ENCODE data around the gene C1QTNF2.

C1QTNF2 gene

GRCh38 chr5:160339406-160340130 is 30.9 kb downstream of the C1QTNF2 start:
- no peak for DNase-seq

GRCh38 chr5:160334716-160335115 is 35.7 kb downstream of the C1QTNF2 start:
- DNase-seq: peak; percentile 54

GRCh38 chr5:160333721-160334120 is 36.7 kb downstream of the C1QTNF2 start:
- peak; percentile 93 for DNase-seq

- DNase-seq: no peak
Observed at GRCh38 chr5:160330212-160330611, 40.2 kb downstream of the C1QTNF2 start.

- DNase-seq: no peak
Observed at GRCh38 chr5:160327818-160328217, 42.6 kb downstream of the C1QTNF2 start.

DNA sequence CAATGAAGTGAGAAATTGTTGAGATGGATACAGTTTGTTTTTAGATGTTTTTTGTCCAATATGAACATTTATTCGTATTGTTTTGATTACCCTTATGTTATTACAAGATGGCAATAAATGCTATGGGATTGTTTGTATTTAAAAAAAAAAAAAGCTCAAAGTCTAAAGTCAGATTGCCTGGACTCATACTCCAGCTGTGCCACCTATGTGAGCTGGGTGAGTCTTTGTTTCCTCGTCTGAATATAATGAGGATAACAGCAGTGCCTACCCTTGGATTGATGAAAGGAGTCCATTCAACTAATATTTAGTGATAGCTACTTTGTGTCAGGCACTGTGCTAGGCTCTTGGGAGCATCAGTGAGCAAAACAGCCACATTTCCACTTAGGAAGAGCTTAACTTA is 43.4 kb downstream of the C1QTNF2 start:
- DNase-seq: no peak

DNA sequence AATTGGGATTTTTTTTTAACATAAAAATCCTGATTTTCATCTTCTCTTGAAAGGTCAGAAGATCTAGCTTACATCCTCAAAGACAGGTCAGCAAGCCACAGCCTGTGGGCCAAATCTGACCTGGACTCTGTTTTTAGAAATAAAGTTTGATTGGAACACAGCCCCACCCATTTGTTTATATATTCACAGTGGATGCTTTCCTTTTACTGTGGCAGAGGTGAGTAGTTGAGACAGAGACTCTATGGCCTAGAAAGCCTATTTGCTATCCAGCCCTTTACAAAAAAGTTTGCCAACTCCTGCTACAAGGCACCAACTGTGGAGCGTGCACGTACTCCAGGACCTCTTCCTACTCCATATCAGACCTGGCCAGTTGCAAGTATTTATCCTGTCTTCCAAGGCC is 44.7 kb downstream of the C1QTNF2 start:
- no peak for DNase-seq

- peak; percentile 42 for DNase-seq
Observed at GRCh38 chr5:160324886-160325285, 45.5 kb downstream of the C1QTNF2 start.

DNA sequence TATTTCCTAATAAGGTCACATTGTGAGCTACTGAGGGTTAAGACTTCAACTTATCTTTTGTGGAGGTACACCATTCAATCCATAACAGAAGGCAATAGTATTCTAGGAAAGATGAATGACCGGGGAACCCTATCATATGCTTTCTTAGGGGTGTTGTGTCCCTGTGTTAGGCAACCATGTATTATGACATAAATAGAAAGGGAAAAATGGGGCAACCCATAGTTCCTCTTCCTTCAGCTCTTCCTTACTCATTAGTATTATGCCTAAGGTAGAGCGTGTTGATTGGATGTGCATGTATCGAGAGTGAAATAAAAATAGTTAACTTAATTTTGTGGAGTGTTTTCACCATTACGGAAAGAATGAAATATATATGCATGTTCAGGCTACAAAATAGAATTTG is 52.0 kb downstream of the C1QTNF2 start:
- DNase-seq: peak; percentile 75

GRCh38 chr5:160317434-160317833 is 53.0 kb downstream of the C1QTNF2 start:
- DNase-seq: no peak

- peak; percentile 23 for DNase-seq
Observed at GRCh38 chr5:160315968-160316367, 54.5 kb downstream of the C1QTNF2 start.

DNA sequence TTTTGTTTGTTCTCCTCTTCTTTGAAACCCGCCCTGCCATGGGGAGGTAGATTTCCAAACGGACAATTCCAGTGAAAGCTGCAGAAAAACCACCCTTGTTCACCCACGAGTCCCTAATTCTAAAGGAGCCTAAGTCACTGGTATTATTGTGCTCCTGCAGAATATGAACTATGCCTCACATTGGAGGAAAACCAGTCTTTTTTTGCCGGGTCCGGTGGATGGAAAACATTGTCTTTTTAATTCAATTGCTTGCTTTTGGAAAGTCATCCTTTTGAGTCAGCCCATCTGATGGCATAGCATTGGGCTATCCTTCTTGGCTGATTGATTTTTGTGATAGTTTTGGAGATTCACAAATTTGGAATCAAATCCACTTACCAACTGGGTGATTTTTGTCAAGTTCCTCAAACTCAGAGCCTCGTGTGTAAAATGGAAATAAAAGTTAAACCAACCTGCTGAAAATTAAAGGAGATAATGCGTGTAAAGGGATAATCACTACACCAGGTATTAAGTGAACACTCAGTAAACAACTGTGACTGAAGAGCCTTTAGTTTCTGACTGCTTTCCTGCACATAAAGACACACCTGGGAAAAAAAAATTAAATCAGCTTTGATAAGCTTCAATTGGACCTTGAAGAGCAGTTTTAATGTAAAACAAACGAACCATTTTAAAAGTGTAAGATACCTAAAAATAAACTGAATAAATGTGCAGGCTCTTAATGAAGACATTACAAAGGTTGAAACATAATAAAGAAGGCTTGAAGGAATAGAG is 57.3 kb downstream of the C1QTNF2 start:
- no peak for DNase-seq

DNA sequence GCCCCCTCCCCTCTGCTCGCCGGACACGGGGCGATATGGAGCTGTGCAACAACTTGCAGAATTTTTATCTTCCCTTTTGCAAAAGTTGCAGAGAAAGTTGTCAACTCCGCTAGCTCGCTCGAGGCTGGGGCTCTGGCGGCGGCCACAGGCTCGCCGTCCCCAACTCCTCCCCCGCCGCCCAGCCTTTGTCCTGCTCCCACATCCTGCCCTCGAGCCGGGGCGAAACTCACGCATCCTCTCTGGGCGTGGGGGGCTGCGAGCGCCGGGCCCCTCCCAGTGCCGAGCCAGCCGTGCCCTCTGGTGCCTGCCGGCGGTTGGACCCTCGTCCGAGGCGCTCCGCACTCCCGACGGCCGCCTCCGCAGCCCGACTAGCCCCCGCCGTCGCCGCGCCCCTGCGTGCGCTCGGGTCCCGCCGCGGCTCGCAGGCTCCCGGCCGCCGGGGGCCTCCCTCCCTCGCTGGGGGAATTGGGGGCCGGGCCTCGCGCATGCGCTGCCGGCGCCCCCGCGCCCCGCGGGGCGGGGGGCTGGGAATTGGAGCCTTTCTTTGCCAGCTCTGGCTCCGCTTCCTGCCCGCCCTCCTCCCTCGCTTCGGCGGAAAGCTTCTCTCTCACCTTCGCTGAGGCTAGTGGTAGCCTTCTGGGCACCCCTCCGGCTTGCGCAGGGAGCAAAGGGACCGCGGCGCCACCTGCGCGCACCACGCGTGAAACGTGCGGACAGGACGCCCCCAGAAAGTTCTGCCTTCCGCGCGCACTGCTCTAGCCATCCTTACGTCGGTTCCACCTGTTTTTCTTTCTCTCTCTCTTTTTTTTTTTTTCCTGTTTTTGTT is 58.1 kb downstream of the C1QTNF2 start, which contains the start of gene CCNJL:
TSS of gene CCNJL (minus strand) at position 431 of the 826 bp plus-strand sequence. CDS start 641 bp downstream, outside the sequence.
- no peak for DNase-seq

GRCh38 chr5:160311491-160312133 is 58.8 kb downstream of the C1QTNF2 start:
- DNase-seq: no peak

DNA sequence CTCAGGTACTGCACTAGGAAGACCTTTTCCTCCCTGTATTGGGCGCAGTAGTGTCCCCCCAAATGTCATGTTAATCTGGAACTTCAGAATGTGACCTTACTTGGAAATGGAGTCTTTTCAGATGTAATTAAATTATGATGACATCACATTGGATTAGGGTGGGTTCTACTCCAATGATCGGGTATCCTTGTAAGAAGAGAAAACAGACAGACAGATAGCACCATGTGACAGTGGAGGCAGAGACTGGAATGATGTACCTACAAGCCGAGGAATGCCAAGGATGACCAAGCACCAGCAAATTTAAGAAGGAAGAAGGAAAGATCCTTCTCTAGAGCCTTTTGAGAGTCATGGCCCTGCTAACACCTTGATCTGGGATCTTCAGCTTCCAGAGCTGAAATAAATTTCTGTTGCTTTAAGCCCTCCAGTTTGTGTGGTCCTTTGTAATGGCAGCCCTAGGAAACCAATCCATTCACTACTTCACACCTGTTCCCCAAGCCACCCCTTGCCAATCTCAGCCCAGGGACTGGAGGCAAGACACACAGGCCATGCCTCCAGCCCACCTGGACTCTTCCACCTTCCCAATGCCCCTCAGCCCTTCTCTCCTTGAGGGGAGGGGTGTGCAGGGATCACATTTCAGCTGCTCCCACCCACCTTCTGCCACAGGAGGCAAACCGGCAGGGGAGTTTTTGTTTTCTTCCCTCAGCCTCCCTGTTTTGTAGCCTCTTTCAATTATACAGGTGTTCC is 59.7 kb downstream of the C1QTNF2 start:
- no peak for DNase-seq

DNA sequence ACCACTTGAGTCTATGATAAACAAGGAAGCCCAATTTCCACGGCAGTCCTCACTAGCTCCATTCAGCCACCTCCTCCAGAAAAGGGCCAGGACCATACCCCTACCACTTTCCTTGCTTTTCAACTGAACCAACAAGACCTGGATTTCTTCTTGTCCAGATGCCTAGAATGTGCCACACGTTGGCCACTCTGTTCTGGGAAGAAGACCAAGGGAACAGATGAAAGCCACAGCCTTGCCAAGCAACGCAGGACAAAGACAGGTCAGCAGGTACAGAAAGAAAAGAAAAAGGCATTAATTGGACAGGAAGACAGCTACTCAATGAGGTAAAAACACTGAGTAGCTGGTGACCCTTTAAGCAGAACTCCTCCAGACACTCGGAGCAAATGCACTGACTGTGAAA is 60.3 kb downstream of the C1QTNF2 start:
- DNase-seq: no peak

DNA sequence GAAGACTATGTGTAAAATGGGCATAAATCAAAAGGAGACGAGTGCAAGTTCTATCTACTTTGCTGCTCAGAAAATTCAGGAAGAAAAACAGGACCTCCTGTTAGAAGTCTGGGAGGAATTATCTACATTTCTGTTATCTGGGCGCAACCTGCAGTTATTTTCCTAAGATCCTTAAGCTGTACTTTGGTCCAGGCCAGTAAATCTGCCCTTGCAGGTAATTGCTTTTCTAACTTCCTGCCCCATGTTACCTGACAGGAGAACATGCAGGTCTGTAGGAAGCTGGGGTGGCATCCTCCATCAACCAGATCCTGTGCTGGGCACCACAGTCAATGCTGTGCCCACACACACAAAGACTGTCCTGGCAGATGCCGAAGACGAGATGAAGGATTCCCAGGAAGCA is 63.7 kb downstream of the C1QTNF2 start:
- DNase-seq: no peak

DNA sequence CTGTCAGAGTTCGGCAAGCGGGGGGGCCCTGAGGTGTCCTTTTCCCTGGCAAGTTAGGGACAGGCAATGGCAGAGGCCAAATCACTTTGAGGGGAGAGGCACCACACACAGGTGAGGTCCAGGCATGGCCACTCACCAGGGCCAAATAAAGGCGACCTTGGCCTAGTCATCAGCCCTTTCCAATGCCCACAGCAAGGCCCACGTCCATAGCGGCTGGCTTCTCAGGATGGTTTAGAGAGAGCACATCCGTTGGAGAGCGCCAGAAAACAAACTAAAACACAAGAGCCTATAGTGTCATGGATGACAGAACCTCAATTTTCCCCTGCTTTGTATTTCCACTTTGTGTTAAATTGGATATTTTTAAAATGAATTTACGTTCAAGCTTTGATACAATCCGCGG is 65.1 kb downstream of the C1QTNF2 start:
- no peak for DNase-seq

DNA sequence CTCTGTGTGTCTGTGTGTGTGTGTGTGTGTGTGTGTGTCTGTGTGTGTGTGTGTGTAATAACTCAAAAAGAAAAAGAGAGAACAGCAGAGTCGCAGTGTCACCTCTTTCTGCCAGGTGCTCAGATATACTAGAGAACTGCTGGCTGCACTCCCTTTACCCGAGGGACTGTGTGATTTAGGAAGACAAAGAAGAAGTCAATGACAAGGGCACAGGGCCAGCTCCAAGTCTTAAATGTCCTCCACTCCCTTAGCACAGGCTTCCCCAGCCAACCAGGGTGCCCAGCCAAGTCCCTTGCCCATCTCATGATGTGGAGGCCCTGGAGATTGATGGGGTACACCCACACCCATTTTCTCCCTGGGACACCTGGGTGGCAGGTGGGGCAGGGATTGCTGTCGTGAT is 66.7 kb downstream of the C1QTNF2 start:
- DNase-seq: no peak

DNA sequence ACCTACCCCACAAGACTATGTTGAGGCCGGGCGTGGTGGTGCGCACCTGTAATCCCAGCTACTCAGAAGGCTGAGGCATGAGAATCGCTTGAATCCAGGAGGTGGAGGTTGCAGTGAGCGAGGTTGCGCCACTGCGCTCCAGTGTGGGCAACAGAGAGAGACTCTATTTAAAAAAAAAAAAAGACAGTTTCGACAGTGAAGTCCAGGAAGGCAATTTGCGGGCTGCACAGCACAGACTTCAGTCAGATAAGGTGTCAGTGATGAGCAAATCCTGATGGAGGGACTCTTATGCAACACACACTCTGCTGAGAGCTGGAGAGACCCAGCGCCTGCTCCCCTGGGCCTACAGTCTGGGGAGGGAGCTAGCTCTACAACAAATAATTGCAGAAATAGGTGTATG is 72.2 kb downstream of the C1QTNF2 start:
- DNase-seq: peak; percentile 88

DNA sequence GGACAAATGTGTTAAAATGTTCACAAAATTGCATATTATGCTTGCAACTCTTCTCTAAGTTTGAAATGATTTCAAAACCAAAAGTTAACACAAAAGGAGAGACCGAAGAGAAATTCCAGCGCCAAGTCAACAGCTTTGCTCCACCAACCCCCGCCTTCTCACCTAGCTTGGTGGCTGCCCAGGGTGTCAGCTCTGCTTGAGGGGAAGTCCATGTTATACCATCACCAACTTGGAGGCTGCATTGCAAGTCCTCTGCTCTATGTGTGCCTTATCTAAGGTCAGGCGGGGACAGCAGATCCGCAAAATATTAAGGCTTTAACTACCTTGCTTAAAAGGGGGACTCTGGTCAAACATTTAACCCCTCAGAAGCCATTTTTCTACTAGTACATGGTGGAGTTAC is 72.7 kb downstream of the C1QTNF2 start:
- no peak for DNase-seq
